WERI-Rb-1 (cell line): Measurements from ENCODE around the gene SLC39A6.
"Not testable (repeated sequence)": the region's sequence is repeated elsewhere in the genome, so short reads cannot be mapped to it uniquely, and the experiment has no call there.

Experiments
- DNase-seq: peaks from one replicate; pipeline ENCODE4 v3.0.0-alpha.2; 2020
- H3K27ac ChIP-seq: fragments of 250-450 bp; sonication (Bioruptor Pico); 2 replicates; pipeline ENCODE4 v1.5.1; 2020; ENCODE audit warnings: mild to moderate bottlenecking, moderate library complexity
- H3K27me3 ChIP-seq: fragments of 250-450 bp; sonication (Bioruptor Pico); 2 replicates; pipeline ENCODE4 v1.5.1; 2021; ENCODE audit warnings: mild to moderate bottlenecking, low read depth, moderate library complexity; ENCODE audit not compliant: insufficient read depth, severe bottlenecking
- H3K36me3 ChIP-seq: fragments of 250-450 bp; sonication (Bioruptor Pico); 2 replicates; pipeline ENCODE4 v1.5.1; 2020; ENCODE audit warnings: mild to moderate bottlenecking, moderate library complexity
- H3K4me3 ChIP-seq: 2 replicates; pipeline ENCODE4 v1.5.1; 2011; ENCODE audit warnings: low read depth, mild to moderate bottlenecking, control low read depth, low read length
- H3K9me3 ChIP-seq: fragments of 250-450 bp; sonication (Bioruptor Pico); 2 replicates; pipeline ENCODE4 v1.5.1; 2021; ENCODE audit warnings: mild to moderate bottlenecking, moderate library complexity; ENCODE audit not compliant: severe bottlenecking
- CTCF ChIP-seq: IDR thresholded peaks from 2 replicates; pipeline ENCODE4 v1.5.1; 2011; ENCODE audit warnings: low read depth, mild to moderate bottlenecking, control low read depth, inconsistent platforms, low read length

The SLC39A6 gene

GRCh38 chr18:36094431-36094830 is 34.7 kb downstream of the SLC39A6 start:
- TF ChIP-seq CTCF, result no peak
- H3K36me3 ChIP-seq, result no peaks in the 10 kb centered on the region
- no peak for DNase-seq
- H3K27me3 ChIP-seq, result no peaks in the 10 kb centered on the region
- H3K9me3 ChIP-seq, result no peaks in the 10 kb centered on the region
- H3K4me3 ChIP-seq, result no peak overlapping the region
- H3K27ac ChIP-seq, result no peak overlapping the region

GRCh38 chr18:36092116-36092515 is 37.0 kb downstream of the SLC39A6 start:
- not testable (repeated sequence) for DNase-seq, H3K27me3 ChIP-seq, H3K9me3 ChIP-seq, H3K36me3 ChIP-seq, H3K4me3 ChIP-seq, H3K27ac ChIP-seq

DNA sequence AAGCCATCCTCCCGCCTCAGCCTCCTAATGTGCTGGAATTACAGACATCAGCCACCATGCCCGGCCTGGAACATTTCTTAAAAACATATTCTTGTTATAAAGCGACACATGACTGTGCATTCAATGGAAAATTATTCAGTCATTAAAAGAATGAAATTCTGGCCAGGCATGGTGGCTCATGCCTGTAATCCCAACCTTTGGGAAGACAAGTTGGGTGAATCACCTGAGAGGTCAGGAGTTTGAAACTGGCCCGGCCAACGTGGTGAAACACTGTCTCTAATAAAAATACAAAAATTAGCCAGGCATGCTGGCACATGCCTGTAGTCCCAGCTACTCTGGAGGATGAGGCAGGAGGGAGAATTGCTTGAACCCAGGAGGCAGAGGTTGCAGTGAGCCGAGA is 40.1 kb downstream of the SLC39A6 start:
- H3K27me3 ChIP-seq, result no peaks in the 10 kb centered on the region
- no peak for DNase-seq
- no peak for TF ChIP-seq CTCF
- no peak overlapping the region for H3K4me3 ChIP-seq
- H3K9me3 ChIP-seq, result no peaks in the 10 kb centered on the region
- no peaks in the 10 kb centered on the region for H3K36me3 ChIP-seq
- H3K27ac ChIP-seq, result no peak overlapping the region

DNA sequence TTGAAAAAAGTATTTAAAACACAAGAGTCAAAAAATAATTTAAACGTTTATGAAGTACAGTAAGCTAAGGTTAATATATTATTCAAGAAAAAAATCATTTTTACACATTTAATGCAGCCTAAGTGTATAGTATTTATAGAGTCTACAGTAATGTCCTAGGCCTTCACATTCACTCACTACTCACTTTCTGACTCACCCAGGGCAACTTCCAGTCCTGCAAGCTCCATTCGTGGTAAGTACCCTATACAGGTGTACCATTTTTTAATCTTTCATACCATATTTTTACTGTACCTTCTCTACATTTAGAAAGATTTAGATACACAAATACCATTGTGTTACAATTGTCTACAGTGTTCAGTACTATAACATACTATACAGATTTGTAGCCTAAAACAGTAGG is 40.9 kb downstream of the SLC39A6 start:
- H3K36me3 ChIP-seq, result no peaks in the 10 kb centered on the region
- no peaks in the 10 kb centered on the region for H3K9me3 ChIP-seq
- H3K27ac ChIP-seq, result no peak overlapping the region
- no peak for DNase-seq
- no peaks in the 10 kb centered on the region for H3K27me3 ChIP-seq
- H3K4me3 ChIP-seq, result no peak overlapping the region
- no peak for TF ChIP-seq CTCF

DNA sequence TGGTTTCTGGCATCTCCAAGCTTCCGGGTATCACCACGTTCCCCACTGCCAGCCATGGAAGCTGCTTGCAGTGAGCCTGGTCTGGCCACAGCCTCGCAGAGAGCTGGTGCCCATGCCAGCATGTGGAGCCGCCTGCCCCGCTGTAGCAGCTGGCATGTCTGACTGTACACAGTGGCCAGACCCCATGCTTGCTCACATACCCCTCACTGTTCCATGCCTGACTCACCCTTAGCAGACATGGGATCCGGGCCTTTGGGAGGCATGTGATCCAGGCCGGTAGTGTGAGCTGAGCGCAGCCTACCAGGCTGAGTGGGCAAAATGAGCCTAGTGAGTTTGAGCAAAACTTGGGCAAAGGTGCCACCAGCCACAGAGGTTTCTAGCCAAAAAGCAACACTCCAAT is 43.0 kb downstream of the SLC39A6 start:
- Histone ChIP-seq H3K27ac (no peak overlapping the region), H3K27me3 (no peaks in the 10 kb centered on the region), H3K4me3 (no peak overlapping the region), H3K36me3 (no peaks in the 10 kb centered on the region), H3K9me3 (no peaks in the 10 kb centered on the region)
- DNase-seq, result no peak
- TF ChIP-seq CTCF, result no peak

DNA sequence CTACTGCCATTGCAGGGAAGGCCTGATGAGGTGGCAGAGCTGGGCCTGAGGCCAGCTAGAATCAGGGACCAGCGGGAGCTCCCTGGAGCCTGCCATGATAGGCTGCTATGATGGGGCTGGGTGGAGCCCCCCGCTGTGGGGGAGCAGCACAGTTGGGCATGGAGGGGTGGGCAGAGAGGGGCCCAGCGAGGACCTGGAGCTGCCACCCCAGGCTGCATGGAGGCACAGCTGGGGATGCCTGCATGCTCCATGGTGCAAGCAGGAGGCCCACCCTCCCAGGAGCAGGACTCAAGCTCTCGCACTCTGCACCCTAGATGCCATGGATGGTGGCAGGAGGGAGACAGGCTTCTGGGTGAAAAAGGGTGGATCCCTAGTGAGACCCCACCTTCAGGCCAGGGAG is 43.9 kb downstream of the SLC39A6 start:
- Histone ChIP-seq H3K9me3 (no peaks in the 10 kb centered on the region), H3K36me3 (no peaks in the 10 kb centered on the region), H3K27ac (no peak overlapping the region), H3K27me3 (no peaks in the 10 kb centered on the region), H3K4me3 (no peak overlapping the region)
- DNase-seq, result no peak
- no peak for TF ChIP-seq CTCF
